GM23338 (cell line): ENCODE results near the gene PCDHAC2. TPM values are rescaled to one million over a fixed set of nuclear protein-coding genes. Genes with fewer than 3 reads are reported as not detected.

Experiments
- ZNF462 ChIP-seq: fragments of 250-450 bp; sonication (Bioruptor Pico); IDR thresholded peaks from 2 replicates; pipeline ENCODE4 v1.5.0; 2020; ENCODE audit warnings: mild to moderate bottlenecking, moderate library complexity
- polyA plus RNA-seq: library from polyadenylated mRNA; unstranded; fragments of >200 nt; fragmentation: Nextera tagmentation; extraction: Ambion mirVana; gene quantifications from 2 replicates; pipeline ENCODE4 v1.2.1, GENCODE V29; 2016
- small RNA-seq: library from RNA; depleted of rRNA; stranded (forward); fragments of <200 nt; gene quantifications from one replicate; pipeline ENCODE3, GENCODE V24; 2014; ENCODE audit warnings: low replicate concordance
- total RNA-seq: library from RNA; depleted of rRNA; stranded (reverse); fragments of >200 nt; shearing (Covaris generic); gene quantifications from 2 replicates; pipeline ENCODE4 v1.2.3, GENCODE V29; 2014; rRNA removed

PCDHAC2 gene
- total and polyA plus RNA-seq, 2 experiments from 2014 or later: 1.8 to 11.8 TPM

DNA sequence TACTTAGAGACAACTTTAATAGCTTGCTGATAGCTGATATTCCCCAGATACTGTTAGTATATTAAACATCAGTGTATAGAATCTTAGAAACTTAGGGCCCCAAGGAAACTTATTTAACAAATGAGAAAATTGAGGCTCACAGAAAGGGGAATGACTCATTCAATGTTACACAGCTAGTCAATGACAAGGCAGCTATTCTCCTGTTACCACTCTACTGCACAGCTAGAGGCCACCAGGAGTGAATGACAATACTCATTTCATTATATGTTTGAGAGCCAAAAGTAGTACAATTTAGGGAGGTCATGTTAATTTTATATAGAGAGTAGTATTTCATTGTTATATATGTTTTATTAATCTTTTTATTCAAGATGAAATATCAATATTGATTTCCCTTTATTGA lies 51.7 kb downstream of the PCDHAC2 start (continued):
- no peak for TF ChIP-seq ZNF462 (CRISPR knock-in tag)

Small RNAs within 50 kb of the gene (small RNA-seq; reads per million reads assigned to genes)
- not detected for gene AC010223.1

Other genes with a start within 250 kb of the PCDHAC2 start
- gene PCDHA1, start 180.3 kb upstream of the PCDHAC2 start, total RNA-seq: 1.6 and 3.2 TPM in 2 replicates
- 0.52 and 0.81 TPM in 2 replicates for gene PCDHA1, start 180.3 kb upstream of the PCDHAC2 start, polyA plus RNA-seq
- 2.2 and 2.4 TPM in 2 replicates for gene PCDHA2, start 171.6 kb upstream of the PCDHAC2 start, total RNA-seq
- gene PCDHA2, start 171.6 kb upstream of the PCDHAC2 start, polyA plus RNA-seq: 0.99 and 1.3 TPM in 2 replicates
- 4.0 TPM in 2 replicates for gene PCDHA3, start 165.4 kb upstream of the PCDHAC2 start, total RNA-seq
- gene PCDHA3, start 165.4 kb upstream of the PCDHAC2 start, polyA plus RNA-seq: 0.87 and 1.2 TPM in 2 replicates
- gene PCDHA4, start 159.4 kb upstream of the PCDHAC2 start, total RNA-seq: 9.6 and 12.5 TPM in 2 replicates
- 1.6 and 1.8 TPM in 2 replicates for gene PCDHA4, start 159.4 kb upstream of the PCDHAC2 start, polyA plus RNA-seq
- 1.4 and 3.1 TPM in 2 replicates for gene PCDHA5, start 144.9 kb upstream of the PCDHAC2 start, total RNA-seq
- gene PCDHA5, start 144.9 kb upstream of the PCDHAC2 start, polyA plus RNA-seq: 0.61 and 0.86 TPM in 2 replicates
- 4.6 and 5.2 TPM in 2 replicates for gene PCDHA6, start 138.5 kb upstream of the PCDHAC2 start, total RNA-seq
- 2.0 and 2.1 TPM in 2 replicates for gene PCDHA6, start 138.5 kb upstream of the PCDHAC2 start, polyA plus RNA-seq
- 6.9 and 8.7 TPM in 2 replicates for gene PCDHA7, start 132.2 kb upstream of the PCDHAC2 start, total RNA-seq
- gene PCDHA7, start 132.2 kb upstream of the PCDHAC2 start, polyA plus RNA-seq: 1.3 and 1.7 TPM in 2 replicates
- gene PCDHA8, start 125.3 kb upstream of the PCDHAC2 start, total RNA-seq: 1.4 and 3.1 TPM in 2 replicates
- gene PCDHA8, start 125.3 kb upstream of the PCDHAC2 start, polyA plus RNA-seq: 0.56 and 0.86 TPM in 2 replicates
- gene PCDHA9, start 118.1 kb upstream of the PCDHAC2 start, total RNA-seq: 3.2 and 3.3 TPM in 2 replicates
- 1.1 and 1.6 TPM in 2 replicates for gene PCDHA9, start 118.1 kb upstream of the PCDHAC2 start, polyA plus RNA-seq
- gene PCDHA10, start 110.6 kb upstream of the PCDHAC2 start, total RNA-seq: 11.6 and 12.2 TPM in 2 replicates
- 3.9 and 4.1 TPM in 2 replicates for gene PCDHA10, start 110.6 kb upstream of the PCDHAC2 start, polyA plus RNA-seq
- 22.9 and 26.5 TPM in 2 replicates for gene PCDHA11, start 97.5 kb upstream of the PCDHAC2 start, total RNA-seq
- gene PCDHA11, start 97.5 kb upstream of the PCDHAC2 start, polyA plus RNA-seq: 8.5 and 11.6 TPM in 2 replicates
- gene PCDHA12, start 91.2 kb upstream of the PCDHAC2 start, total RNA-seq: 12.7 and 17.7 TPM in 2 replicates
- gene PCDHA12, start 91.2 kb upstream of the PCDHAC2 start, polyA plus RNA-seq: 5.1 and 5.6 TPM in 2 replicates
- gene PCDHA13, start 84.4 kb upstream of the PCDHAC2 start, total RNA-seq: 4.3 and 9.8 TPM in 2 replicates
- 0.59 and 1.2 TPM in 2 replicates for gene PCDHA13, start 84.4 kb upstream of the PCDHAC2 start, polyA plus RNA-seq
- gene PCDHAC1, start 40.2 kb upstream of the PCDHAC2 start, total RNA-seq: 9.9 and 12.1 TPM in 2 replicates
- 0.50 and 0.53 TPM in 2 replicates for gene PCDHAC1, start 40.2 kb upstream of the PCDHAC2 start, polyA plus RNA-seq
- gene PCDHB1, start 84.9 kb downstream of the PCDHAC2 start, total RNA-seq: 0.03 and 0.08 TPM in 2 replicates
- gene PCDHB1, start 84.9 kb downstream of the PCDHAC2 start, polyA plus RNA-seq: 0.05 and 0.09 TPM in 2 replicates
- gene PCDHB2, start 128.1 kb downstream of the PCDHAC2 start, total RNA-seq: 28.6 and 34.2 TPM in 2 replicates
- 7.1 and 9.3 TPM in 2 replicates for gene PCDHB2, start 128.1 kb downstream of the PCDHAC2 start, polyA plus RNA-seq
- gene PCDHB3, start 134.0 kb downstream of the PCDHAC2 start, total RNA-seq: 15.3 and 19.4 TPM in 2 replicates
- gene PCDHB3, start 134.0 kb downstream of the PCDHAC2 start, polyA plus RNA-seq: 4.7 and 5.2 TPM in 2 replicates
- 1.7 and 2.7 TPM in 2 replicates for gene PCDHB4, start 155.3 kb downstream of the PCDHAC2 start, total RNA-seq
- 0.87 and 1.3 TPM in 2 replicates for gene PCDHB4, start 155.3 kb downstream of the PCDHAC2 start, polyA plus RNA-seq
- gene PCDHB5, start 168.7 kb downstream of the PCDHAC2 start, total RNA-seq: 37.7 and 49.7 TPM in 2 replicates
- gene PCDHB5, start 168.7 kb downstream of the PCDHAC2 start, polyA plus RNA-seq: 18.7 and 20.0 TPM in 2 replicates
- gene PCDHB6, start 183.6 kb downstream of the PCDHAC2 start, total RNA-seq: 0.23 and 0.52 TPM in 2 replicates
- gene PCDHB6, start 183.6 kb downstream of the PCDHAC2 start, polyA plus RNA-seq: 0.11 and 0.17 TPM in 2 replicates
- 0.39 and 1.0 TPM in 2 replicates for gene PCDHB7, start 206.2 kb downstream of the PCDHAC2 start, total RNA-seq
- gene PCDHB7, start 206.2 kb downstream of the PCDHAC2 start, polyA plus RNA-seq: 0.33 and 0.48 TPM in 2 replicates
- gene PCDHB8, start 211.3 kb downstream of the PCDHAC2 start, total RNA-seq: 2.6 and 2.7 TPM in 2 replicates
- gene PCDHB8, start 211.3 kb downstream of the PCDHAC2 start, polyA plus RNA-seq: 0.45 and 0.84 TPM in 2 replicates
- 2.2 and 2.4 TPM in 2 replicates for gene PCDHB16, start 215.9 kb downstream of the PCDHAC2 start, total RNA-seq
- 0.73 and 0.92 TPM in 2 replicates for gene PCDHB16, start 215.9 kb downstream of the PCDHAC2 start, polyA plus RNA-seq
- gene PCDHB9, start 220.7 kb downstream of the PCDHAC2 start, total RNA-seq: 0.63 and 0.78 TPM in 2 replicates
- gene PCDHB9, start 220.7 kb downstream of the PCDHAC2 start, polyA plus RNA-seq: 0.27 and 0.45 TPM in 2 replicates
- 0.89 and 2.7 TPM in 2 replicates for gene PCDHB10, start 225.9 kb downstream of the PCDHAC2 start, total RNA-seq
- 1.6 and 1.7 TPM in 2 replicates for gene PCDHB10, start 225.9 kb downstream of the PCDHAC2 start, polyA plus RNA-seq
- 0.47 and 1.3 TPM in 2 replicates for gene PCDHB11, start 233.2 kb downstream of the PCDHAC2 start, total RNA-seq
- gene PCDHB11, start 233.2 kb downstream of the PCDHAC2 start, polyA plus RNA-seq: 0.19 and 0.33 TPM in 2 replicates
- 3.7 and 4.3 TPM in 2 replicates for gene PCDHB12, start 242.2 kb downstream of the PCDHAC2 start, total RNA-seq
- gene PCDHB12, start 242.2 kb downstream of the PCDHAC2 start, polyA plus RNA-seq: 0.80 and 1.3 TPM in 2 replicates
- 2.4 and 3.5 TPM in 2 replicates for gene PCDHB13, start 247.4 kb downstream of the PCDHAC2 start, total RNA-seq
- 0.87 and 1.1 TPM in 2 replicates for gene PCDHB13, start 247.4 kb downstream of the PCDHAC2 start, polyA plus RNA-seq